NCI-H82 treated with DMSO at 0.1 percent for 48 hours (cell line): Measurements from ENCODE around the gene PBX4.
A peak's percentile ranks its signal among the peaks of the same experiment; 100 is the strongest.

ENCODE experiments used
- DNase-seq: peaks from one replicate; lab custom pipeline; 2025; ENCODE audit not compliant: unreplicated experiment; lab: John Stamatoyannopoulos, UW

Gene PBX4

DNA sequence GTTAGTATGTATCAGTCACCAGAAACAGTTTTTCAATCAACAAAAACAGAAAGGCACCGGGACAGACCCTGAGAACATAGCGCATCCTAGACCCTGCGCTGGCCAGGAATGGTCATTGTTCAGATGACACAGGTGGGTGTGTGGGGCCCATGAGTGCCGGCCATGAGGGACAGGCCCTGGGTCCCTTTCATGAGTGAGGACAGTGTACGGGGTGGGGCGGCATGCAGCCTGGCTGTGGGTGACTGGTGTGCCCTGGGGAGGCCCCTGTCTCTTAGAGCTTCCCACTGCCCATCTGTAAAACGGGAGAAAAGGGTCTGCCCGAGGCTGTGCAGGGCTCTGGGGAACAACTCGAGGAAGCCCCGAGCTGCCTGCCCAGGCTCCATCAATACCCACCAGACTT, 25.8 kb downstream of the PBX4 start:
- no peak for DNase-seq

DNA sequence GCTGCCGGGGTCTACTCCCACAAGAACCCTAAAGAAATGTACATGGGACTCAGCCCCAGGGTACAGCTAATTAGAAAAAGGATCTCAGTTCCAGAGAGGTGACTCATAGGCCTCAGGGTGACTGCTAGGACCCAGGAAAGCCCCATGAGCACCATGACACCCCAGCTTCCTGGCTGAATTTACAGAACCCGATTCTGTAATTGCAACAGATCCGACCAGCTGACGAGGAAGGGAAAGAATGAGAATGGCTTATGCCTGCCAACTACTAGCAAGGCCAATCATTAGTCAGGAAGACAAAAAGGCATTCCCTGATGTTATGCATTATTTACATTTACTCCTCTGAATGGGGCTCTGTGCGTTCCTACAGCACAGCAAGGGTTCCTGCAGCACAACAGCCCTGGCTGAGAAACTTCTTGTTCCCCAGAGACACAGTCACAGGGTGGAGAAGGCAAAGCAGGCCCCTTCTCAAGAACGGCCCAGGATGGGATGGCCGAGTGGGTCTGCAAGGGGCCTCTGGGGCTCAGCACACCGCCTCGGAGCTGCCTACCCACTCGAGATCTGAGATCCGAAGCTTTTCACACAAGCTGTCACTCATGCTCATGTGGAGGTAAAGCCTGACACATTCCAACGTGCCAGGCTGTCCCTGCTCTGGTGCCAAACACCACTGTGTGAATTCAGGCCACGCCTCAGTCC, 27.2 kb downstream of the PBX4 start:
- DNase-seq, result no peak

DNA sequence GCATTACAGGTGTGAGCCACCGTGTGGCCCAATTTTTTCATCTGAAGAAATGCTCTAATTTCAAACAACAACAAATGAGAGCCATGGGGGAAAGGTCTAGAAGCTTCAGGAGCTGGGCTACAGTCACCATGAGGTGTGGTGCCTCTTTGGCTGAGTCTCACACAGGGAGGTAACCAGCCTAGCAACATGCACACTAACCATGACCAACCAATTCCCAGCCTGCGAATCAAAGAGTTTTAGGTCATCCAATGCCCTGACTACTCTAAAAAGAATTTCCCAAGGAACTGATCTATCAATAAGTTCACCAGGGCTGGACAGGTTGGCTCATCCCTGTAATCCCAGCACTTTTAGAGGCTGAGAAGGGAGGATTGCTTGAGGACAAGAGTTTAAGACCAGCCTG, 29.9 kb downstream of the PBX4 start:
- no peak for DNase-seq

DNA sequence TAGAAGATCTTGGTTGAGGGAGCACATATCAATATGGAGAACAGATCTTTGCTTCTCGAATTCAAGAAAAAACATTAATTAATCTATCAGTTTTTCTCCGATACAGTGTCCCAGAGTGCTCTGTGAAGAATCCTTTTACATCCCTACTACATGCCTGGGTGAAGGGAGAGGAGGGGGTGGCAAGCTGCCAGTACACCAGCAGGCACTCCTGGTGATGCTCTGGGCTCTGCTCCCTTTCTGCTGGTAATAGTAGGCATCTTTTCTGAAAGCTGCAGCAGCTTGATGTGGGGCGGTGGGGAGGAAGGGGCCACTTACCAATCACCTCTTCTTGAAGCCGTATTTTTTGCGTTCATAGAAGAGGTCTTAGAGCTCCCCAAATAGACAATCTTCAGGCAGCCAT, 30.7 kb downstream of the PBX4 start:
- no peak for DNase-seq

DNA sequence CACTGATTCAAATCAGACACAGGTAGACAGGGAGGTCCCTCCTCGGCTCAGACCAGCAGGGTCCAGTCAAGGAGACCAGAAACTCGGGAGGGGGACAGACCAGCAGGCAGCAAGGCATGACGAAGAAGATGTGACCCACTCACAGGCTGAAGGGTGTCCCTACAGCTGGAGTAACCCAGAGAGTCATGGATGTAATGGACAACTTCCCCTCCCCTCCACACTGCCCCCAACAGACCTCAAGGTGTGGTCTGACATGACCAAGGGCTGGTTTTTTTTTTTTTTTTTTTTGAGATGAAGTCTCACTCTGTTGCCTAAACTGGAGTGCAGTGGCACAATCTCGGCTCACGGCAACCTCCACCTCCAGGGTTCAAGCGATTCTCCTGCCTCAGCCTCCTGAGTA, 34.1 kb downstream of the PBX4 start:
- no peak for DNase-seq

DNA sequence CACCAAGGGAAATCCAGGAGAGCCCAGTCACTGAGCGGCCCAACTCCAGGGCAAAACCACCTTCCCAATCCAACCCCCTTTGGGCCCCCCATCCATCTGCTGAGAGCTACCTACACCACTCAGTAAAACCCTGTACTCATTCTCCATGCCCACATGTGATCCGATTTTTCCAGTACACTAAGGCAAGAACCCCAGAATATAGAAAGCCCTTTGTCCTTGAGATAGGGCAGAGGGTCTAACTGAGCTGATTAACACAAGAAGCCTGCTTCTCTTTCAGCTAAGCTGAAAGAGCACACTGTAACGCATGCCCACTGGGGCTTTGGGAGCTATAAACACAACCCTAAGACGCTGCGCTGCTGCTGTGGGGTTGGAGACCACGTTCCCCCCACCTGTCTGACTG, 36.0 kb downstream of the PBX4 start:
- no peak for DNase-seq

DNA sequence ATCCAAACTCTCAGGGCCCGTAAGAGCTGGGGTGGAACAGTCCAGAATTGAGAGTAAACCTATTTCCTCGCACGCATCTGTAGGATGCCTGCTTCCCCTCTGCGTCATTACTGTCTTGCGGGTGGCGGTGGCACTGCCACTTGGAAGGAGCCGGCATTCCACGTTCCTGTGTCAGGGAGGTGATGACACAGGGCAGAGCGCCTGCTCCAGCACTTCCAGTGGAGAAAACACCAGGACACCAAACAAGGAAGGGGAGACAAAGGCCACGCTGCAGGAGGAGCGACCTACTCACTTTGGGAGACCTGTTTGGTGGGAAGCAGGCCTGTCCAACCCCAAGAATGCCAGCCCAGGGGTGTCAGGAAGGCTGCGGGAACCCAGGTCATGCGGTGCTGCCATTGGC, 37.1 kb downstream of the PBX4 start:
- DNase-seq, result no peak

DNA sequence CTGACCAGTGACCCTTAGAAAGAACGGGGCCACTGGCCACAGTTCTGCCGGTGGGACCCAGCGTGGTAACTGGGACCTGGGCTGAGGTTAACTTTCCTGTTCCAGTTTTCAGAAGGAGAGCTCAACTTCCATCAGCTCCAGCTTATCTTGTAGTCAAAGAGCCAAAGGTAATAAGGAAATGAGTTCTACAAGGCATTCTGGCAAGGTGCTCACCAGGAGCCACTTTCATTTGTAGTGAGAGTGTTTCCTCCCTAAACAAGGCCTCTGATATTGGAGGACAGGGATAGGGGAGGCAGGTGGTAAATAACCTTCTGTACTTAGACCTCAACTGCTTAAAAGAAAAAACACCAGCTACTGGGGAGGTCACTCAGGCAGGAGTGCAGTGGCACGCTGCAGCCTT, 38.1 kb downstream of the PBX4 start:
- no peak for DNase-seq

DNA sequence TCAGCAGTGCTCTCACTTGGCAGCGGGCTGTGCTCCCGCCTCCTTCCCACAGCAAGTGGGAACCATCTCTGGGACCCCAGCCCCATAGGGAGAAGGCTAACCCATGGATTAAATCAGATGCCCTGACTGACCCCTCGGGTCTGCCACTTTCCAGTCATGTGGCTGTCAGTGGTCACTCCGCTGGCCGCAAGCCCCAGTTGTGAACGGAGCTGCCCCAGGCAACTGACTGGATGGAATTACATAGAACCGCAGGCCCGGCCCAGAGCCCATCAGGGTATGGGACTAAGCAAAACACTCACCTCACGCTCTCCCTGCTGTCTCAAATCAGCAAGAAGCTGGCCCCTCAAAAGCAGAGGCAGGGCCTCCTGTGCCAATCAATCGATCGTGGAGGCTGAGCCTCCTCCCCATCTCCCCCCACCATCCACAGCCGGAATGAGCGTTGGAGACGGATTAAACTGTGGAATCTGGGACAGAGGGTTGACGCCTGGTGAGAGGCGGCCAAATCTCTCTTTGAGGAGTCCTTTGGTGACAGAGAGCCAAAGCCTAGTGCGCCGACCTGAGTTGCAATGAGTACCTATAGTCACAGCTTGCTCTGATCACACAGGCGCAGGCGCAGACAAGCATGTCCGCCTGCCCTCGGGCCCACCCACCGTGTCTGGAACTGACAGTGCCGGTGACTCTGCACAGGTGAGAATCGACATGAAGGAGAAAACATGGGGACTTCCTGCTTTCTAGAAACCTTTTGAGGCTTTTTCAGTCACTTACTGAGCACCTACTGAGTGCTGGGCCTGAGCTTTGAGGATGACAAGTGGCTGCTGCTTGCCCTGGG, 38.7 kb downstream of the PBX4 start:
- no peak for DNase-seq

DNA sequence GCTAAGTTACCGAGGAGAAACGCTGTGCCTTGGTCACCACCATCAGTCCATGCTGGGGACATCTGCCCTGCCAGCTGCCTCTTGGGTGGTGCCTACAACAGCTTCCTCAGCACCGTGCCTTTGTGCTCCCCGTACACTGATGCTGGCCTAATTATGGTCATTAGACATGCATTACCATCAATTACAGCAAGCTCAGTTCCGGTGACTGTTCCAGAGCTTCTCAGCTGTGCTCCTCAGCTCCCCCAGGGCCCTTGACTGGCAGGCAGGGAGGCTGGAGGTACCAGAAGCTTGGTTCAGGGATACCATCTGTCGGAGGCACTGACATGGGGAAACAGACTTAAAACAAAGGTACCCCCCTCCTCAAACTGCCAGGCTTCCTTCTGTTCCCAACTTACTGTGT, 40.2 kb downstream of the PBX4 start:
- DNase-seq, result peak; percentile 73

DNA sequence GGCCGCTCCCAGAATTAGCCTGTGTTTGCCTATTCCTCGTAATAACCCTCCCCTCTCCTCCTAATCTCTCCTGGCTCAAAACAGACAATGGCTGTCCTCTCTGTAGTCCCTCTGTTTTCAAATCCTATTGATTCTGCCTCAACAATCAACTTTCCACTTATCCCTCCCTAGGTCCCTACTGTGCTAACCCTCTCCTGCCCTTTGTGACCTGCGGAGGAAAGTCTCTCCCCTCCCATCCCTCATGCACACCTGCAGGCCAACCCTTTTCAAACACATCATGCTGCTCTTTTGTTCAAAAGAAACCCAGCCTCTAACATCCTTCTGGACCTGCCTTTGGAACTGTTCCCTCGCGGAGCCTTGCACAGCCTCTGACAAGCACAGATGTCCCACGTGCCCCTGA, 43.1 kb downstream of the PBX4 start:
- no peak for DNase-seq

DNA sequence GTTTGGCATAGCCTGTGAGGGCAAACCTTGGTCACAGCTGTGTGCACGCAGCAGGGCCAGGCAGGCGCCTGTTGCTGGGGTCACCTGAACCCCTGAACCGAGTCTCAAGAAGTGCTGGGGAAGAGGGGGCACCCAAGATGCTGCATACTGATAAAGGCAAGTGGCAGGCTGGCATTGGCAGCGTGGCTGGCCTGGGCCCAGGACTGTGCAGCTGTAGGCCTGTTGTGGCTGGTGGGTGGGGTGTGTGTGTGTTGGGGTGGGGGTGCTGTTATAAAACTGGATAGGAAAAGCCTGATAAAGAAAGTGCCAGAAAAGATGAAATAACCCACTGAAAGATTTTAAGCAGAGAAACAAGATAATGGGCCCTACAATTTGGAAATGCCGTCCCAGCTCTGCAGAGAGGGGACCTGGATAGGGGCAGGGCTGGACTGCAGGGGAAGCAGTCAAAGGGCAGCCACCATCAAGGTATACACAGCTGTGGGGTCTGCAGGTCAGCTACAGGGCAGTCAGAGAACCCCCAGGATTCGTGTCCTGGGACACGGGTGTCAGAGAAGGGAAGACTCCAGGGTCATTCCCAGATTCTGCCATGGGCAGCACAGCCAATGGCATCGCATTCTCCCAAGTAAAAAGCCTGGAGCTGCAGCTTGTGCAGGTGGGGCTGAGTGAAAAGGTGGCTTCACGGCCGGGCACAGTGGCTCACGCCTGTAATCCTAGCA, 47.3 kb downstream of the PBX4 start:
- DNase-seq, result no peak

DNA sequence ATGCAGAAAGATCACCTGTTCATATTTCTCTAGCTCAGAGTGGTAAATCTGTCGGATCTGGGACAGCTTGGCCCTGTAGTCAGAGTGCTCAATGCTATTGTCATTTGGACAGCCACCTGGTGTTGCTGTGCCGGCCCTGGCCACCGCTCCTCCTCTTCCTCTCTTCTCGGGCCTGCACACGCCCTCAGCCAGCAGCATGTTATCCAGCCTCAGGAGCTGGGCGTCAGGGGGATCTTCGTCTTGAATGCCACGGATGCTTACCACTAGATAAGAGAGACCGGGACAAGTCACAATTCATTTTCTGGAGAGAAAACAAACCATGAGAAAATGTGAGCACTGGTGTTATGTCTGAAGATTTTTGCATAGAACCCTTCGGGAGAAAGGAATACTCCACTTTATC, 47.9 kb downstream of the PBX4 start:
- DNase-seq, result no peak

DNA sequence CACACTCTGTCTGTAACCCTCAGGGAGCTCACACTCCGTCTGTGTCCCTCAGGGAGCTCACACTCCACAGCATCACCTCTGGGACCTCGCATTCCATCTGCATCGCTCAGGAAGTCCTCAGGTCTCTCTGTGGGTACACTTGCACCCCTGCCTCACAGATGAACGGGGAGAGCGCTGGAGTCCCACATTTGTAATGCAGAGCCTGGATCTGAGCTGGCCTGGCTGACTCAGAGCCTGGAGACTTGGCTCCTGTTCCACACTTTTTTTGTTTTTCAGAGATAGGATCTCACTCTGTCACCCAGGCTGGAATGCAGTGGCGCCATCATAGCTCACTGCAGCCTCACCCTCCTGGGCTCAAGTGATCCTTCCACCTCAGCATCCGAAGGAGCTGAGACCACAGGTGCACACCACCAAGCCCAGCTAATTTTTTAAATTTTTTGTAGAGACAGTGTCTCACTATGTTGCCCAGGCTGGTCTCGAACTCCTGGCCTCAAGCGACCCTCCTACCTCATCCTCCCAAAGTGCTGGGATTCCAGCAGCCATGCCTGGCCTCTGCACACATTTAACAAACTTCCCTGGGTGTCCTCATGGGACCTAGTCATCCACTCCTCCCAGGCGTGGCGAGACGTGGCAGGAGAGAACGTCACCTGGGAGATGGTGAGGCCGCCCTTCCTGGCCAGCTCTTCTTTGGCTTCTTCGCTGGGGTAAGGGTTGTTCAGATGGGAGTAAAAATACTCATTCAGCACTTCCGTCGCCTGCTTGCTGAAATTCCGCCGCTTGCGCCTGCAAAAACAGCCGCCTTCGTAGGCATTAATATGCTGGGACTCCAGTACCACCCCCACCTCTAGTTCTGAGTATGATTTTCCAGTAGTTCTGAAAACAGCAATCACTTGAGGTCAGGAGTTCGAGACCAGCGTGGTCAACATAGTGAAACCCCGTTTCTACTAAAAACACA, 49.4 kb downstream of the PBX4 start:
- DNase-seq, result no peak

DNA sequence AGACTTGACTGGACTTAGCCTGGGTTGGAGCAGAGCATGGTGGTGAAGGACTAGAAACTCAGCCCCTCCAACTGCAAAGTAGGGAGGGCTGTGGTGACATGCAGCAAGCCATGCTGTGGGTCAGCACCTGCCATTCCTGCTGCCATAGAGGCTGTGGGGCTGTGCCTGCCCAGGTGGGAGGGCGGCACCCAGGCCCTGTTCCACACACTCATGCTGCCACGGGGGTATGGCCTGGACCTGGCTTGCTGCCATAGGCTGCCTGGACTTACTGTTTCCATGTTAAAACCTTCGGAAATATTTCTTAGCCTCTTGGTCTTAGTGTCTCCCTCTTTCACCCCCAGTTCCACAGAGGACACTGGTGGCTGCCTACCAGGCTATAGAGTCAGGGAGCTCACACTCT, 51.1 kb downstream of the PBX4 start:
- DNase-seq, result no peak

DNA sequence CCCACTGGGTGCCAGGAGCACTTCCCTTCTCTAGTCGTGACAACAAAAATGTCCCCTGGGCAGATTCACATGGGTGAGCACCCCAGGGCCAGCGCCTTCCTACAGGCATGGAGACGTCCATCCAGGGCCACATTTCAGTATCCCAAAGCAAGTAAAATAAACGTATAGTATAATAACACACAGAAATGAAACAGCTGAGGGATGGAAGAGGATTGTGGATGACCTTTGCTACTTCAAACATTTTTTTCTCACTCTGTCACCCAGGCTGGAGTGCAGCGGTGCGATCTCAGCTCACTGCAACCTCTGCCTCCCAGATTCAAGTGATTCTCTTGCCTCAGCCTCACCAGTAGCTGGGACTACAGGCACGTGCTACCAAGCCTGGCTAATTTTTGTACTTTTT, 52.2 kb downstream of the PBX4 start:
- no peak for DNase-seq

DNA sequence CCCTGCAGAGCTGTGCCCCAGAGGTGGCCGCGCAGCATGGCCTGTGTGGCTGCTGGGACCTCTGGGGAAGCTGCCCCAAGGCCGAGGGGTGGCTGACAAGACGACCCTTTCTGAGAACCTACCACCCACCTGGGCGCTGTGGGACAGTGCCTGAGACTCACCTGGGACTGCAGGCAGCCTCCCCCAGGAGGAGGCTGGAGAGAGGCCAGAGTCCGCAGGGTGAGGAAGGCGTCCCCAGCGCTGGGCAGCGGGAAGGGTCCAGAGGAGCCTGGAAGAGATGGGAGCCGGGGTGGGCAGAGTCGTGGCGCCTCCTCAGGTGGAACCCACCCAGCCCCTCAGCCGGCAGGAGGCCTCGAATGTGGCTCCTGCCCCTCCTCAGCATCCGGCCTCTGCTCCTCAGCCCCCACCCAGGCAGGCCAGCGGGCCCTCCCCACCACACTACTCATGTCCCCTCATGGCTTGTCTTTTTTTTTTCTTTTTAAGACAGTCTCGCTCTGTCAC, 55.1 kb downstream of the PBX4 start:
- no peak for DNase-seq

DNA sequence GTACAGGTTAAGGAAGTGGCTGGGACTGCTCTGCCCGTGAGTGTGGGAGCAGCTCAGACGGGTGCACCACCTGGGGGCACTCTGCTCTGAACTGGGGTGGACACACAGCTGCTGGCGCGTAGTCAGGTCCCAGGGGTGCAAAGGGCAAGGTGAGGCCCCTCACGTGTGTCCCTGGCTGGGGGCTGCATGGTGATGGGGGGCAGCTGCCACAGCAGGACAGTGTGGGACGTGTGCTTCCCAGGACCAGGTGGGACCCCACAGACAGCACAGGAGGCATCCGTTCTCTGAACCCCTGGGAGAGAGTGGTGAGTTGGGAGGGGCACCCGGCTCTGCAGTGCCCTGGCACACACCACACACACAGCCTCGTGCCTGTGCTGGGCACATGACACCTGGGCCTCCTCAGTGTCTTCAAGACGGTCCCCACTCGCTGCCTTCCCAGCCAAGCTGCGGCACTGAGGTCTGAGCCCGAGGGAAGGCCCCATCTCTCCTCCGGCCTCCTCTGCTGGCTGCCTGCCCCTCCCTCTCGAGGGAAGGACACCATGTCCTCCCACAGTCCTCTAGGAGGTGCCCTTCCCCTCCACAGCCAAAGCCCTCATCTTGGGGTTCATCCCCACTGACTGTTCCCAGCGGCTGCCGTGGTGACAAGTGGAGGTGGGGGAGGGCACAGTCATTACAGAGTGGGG, 55.7 kb downstream of the PBX4 start:
- no peak for DNase-seq

DNA sequence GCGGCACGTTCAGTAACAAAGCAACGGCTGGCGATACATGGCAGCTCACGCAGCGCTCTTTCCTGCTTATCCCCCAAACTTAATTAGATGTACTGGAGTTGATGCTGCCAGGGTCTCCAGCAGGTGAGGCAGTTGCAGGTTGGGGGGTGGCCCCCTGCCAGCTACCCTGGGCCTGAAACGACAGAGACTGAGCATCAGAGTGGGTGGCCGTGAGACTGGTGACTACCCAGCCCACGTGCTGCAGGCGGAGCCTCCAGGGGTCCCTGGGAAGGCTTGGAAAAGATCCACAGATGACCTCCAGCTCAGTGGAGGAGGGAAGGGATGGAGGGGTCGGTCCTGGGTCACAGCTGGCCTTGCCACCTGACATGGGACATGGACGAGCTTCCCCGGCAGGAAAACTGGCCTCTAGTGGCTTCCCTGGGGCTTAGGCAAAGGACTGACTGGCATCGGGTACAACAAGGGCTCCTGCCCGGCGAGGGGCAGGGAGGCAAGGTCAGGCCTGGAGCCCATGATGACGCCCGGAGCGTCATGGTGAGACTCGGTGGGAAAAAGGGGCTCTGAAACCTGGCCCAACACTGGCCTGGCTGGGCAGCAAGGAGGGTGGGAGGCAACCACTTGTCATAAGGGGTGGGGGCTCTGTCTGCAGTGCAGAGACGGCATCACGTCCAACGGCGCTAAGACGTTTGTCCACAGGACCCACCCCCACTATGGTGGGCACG, 56.4 kb downstream of the PBX4 start:
- no peak for DNase-seq

DNA sequence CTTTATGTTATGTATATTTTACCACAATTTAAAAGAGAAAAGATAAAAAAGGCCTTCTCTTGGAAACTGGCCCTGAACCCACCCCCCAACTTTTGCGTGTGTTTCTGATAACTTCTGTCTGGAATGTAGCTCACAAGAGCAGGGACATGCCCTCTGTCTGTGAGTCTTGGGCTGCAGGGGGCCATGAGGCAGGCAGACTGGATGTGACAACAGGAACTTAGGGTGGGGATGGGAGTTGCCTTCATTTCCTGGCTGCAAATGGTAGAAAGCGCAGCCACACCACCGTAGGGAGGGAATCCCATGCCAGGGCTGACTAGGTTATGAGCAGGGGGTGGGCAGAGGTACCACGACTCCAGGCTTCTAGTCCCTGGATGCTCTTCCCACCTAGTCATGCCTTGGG, 58.6 kb downstream of the PBX4 start:
- DNase-seq, result no peak
